HepG2 (cell line): ENCODE results near the gene PRSS22.

Source experiments
- EZH2 ChIP-seq: conservative IDR thresholded peaks from 2 replicates; pipeline ENCODE4 v1.6.1; 2012; ENCODE audit warnings: mild to moderate bottlenecking, low read depth, low read length, moderate library complexity
- TCF12 ChIP-seq, 2 experiments: fragments of 450-650 bp in 1 of 2; sonication (generic) in 1 of 2; formaldehyde crosslinking in 1 of 2; IDR thresholded peaks; 2 replicates each; pipeline versions ENCODE4 v1.6.1 to v1.8.0; 2017 to 2022; ENCODE audit warnings: antibody characterized with exemption in 1 of 2, mild to moderate bottlenecking in 1 of 2, missing genetic modification reagents in 1 of 2, moderate library complexity in 1 of 2
- TRIM24 ChIP-seq: sonication (generic); formaldehyde crosslinking; IDR thresholded peaks from 2 replicates; pipeline ENCODE4 v1.8.0; 2022; ENCODE audit warnings: mild to moderate bottlenecking, missing genetic modification reagents
- ZEB1 ChIP-seq: IDR thresholded peaks from 2 replicates; pipeline ENCODE4 v1.6.1; 2012; ENCODE audit warnings: mild to moderate bottlenecking, low read depth, inconsistent platforms; ENCODE audit not compliant: insufficient replicate concordance
- ZNF747 ChIP-seq: sonication (generic); formaldehyde crosslinking; IDR thresholded peaks from 2 replicates; pipeline ENCODE4 v1.8.1; 2023; ENCODE audit warnings: missing genetic modification reagents, mild to moderate bottlenecking, borderline replicate concordance

DNA sequence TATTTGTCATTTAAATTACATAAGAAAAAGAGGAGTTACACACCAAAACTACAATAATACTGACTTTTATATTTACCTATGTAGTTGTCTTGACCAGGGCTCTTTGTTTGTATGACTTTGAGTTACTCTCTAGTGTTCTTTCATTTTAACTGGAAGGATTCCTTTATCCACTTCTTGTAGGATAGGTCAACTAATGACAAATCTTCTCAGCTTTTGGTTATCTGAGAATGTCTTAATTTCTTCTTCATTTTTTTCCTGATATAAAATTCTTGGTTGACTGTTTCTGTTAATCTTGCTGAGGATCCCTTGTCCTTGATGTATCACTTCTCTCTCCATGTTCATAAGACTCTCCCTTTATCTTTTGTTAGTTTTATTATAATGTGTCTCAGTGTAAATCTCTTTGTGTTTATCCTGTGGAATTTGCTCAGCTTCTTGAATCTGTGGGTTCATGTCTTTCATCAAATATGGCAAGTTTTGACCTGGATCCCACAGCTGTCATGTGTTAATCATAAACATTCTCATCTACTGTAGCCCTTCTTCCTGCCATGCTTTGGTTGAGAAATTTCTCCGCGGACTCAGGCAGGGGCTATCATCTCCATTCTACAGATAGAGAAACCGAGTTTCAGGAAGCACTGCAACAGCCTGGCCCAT, 54.3 kb downstream of the PRSS22 start:
- TF ChIP-seq ZNF747 (CRISPR knock-in tag) (no peak), TRIM24 (CRISPR knock-in tag) (no peak), TCF12 (IDR thresholded peaks at IDR 0.05) (no peak), TCF12 (CRISPR knock-in tag; IDR thresholded peaks at IDR 0.05) (no peak), EZH2 (no peak), ZEB1 (no peak)
